ENCODE data around the gene BMAL1. TPM values are rescaled to one million over a fixed set of nuclear protein-coding genes. Genes with fewer than 3 reads are reported as not detected.

BMAL1 gene
- polyA plus RNA-seq, 1 experiment, result 12.5 TPM

- no peak for DNase-seq (ENCODE audit: low read depth, low spot score)
- Histone ChIP-seq H3K9me3 (ENCODE audit: control insufficient read depth, insufficient read depth, low read length) (no peaks in the 10 kb centered on the region), H3K27ac (ENCODE audit: low read depth, low read length) (no peak overlapping the region), H3K4me3 (ENCODE audit: low read depth, low read length) (no peak overlapping the region), H3K27me3 (ENCODE audit: control insufficient read depth, insufficient read depth, low read length) (no peaks in the 10 kb centered on the region)
- no peak for TF ChIP-seq CTCF (IDR thresholded peaks at IDR 0.05; ENCODE audit: low read depth, low read length)
- ChIA-PET CTCF (no interaction called here), POLR2A (no interaction called here)
These were observed 52.2 kb downstream of the BMAL1 start for GRCh38 chr11:13329670-13330356.

- DNase-seq (ENCODE audit: low read depth, low spot score), result no peak
- ChIA-PET CTCF (no interaction called here), POLR2A (no interaction called here)
- no peak for TF ChIP-seq CTCF (IDR thresholded peaks at IDR 0.05; ENCODE audit: low read depth, low read length)
- Histone ChIP-seq H3K27ac (ENCODE audit: low read depth, low read length) (no peak overlapping the region), H3K9me3 (ENCODE audit: control insufficient read depth, insufficient read depth, low read length) (no peaks in the 10 kb centered on the region), H3K27me3 (ENCODE audit: control insufficient read depth, insufficient read depth, low read length) (no peaks in the 10 kb centered on the region), H3K4me3 (ENCODE audit: low read depth, low read length) (no peak overlapping the region)
These were observed 54.5 kb downstream of the BMAL1 start for GRCh38 chr11:13332124-13332523.

GRCh38 chr11:13333456-13333957 is 55.9 kb downstream of the BMAL1 start:
- ChIA-PET POLR2A (no interaction called here), CTCF (interaction anchor here (0.9 to 8.4 kb wide), 3 partner anchors 12 to 124 kb away, joined by 4 to 106 read pairs (median 35); no protein-coding TSS in a partner anchor)
- Histone ChIP-seq H3K4me3 (ENCODE audit: low read depth, low read length) (no peak overlapping the region), H3K27me3 (ENCODE audit: control insufficient read depth, insufficient read depth, low read length) (no peaks in the 10 kb centered on the region), H3K27ac (ENCODE audit: low read depth, low read length) (no peak overlapping the region), H3K9me3 (ENCODE audit: control insufficient read depth, insufficient read depth, low read length) (no peaks in the 10 kb centered on the region)
- DNase-seq (ENCODE audit: low read depth, low spot score), result no peak
- no peak for TF ChIP-seq CTCF (IDR thresholded peaks at IDR 0.05; ENCODE audit: low read depth, low read length)

- no peak overlapping the region for H3K27ac ChIP-seq (ENCODE audit: low read depth, low read length)
- POLR2A ChIA-PET, result no interaction called here
These were observed 56.6 kb downstream of the BMAL1 start for GRCh38 chr11:13334034-13334786.

More at GRCh38 chr11:13334034-13334786, 56.6 kb downstream of the BMAL1 start:
- no peak overlapping the region for H3K4me3 ChIP-seq (ENCODE audit: low read depth, low read length)
- no peak for TF ChIP-seq CTCF (IDR thresholded peaks at IDR 0.05; ENCODE audit: low read depth, low read length)
- no peak for DNase-seq (ENCODE audit: low read depth, low spot score)
- CTCF ChIA-PET, result interaction anchor here (0.7 to 8.4 kb wide), 13 partner anchors 11 to 375 kb away, joined by 3 to 106 read pairs (median 13); no protein-coding TSS in a partner anchor
- no peaks in the 10 kb centered on the region for H3K27me3 ChIP-seq (ENCODE audit: control insufficient read depth, insufficient read depth, low read length)
- H3K9me3 ChIP-seq (ENCODE audit: control insufficient read depth, insufficient read depth, low read length), result no peaks in the 10 kb centered on the region
